ENCODE data around the gene SF1.

Gene SF1

DNA sequence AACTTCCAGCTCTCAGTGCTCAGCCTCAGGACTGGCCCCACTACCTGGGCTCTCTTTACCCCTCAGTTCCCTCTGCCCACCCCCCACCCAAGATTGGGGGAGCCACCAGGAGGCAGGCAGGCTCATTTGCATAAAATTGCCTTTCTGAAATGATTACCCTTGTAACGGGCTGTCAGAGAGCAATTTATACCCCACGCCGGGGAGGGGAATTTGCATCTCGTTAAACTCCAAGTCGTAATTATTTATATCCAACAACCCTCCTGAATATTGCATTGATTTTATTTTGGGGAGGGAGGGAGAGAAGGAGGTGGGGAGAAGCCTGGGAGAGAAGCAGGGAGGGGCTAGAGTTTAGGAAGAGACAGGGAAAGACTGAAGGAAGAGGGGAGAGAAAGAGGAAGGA is 63.7 kb downstream of the SF1 start:
- DNase-seq (ENCODE audit: low read depth in 1 of 2, low spot score in 1 of 2) = no peak
